Measurements from ENCODE around the gene SH2D3C. TPM values are rescaled to one million over a fixed set of nuclear protein-coding genes. Genes with fewer than 3 reads are reported as not detected.

The SH2D3C gene
- polyA plus RNA-seq, 4 donors = 0.67 to 12.6 (median 4.4) TPM

DNA sequence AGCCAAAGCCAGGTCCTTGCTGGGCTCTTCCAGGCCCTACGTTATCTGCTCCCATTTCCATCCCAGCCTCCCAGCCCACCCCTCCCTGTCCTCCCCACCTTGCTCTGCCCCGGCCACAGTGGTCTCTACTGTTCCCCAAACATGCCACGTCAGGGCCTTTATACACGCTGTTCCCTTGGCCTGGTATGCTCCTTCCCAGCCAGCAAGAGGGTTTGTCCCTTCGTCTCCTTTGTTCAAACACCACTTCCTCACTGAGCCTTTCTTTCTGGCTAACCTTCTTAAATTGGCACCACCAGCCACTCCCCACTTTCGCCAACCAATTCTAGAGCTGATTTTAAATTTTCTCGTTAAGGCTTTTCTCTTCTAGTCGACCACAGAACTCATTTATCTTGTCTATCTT lies 9.8 kb downstream of the SH2D3C start:
- peak overlapping the region in 2 of 3 donors; percentile 36 to 71 for H3K27ac ChIP-seq (ENCODE audit: low read depth in 1 of 3, low read length in 2 of 3)

DNA sequence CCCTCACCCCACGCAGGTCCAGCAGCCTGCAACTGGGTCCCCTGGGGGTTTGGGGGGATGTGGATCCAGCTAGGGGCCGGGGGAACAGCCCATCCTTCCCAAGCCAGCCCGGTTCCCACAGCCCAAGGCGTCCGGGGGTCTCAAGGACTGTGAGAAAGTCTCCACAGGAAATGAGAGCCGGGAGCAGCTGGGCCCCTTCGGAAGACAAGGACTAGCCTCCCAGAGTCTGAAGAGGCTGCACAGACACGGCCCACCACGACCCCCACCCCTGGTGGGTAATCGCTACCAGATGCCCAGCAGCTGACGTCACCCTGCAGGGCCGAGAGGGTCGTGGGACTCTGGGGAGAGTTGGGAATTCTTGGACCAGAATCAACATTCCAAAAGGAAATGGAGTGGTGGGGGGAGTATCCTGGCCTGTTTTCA lies 10.5 kb downstream of the SH2D3C start:
- peaks cover 0 to 16% (median 2%) of the 10 kb centered on the region in 3 donors for H3K4me1 ChIP-seq (ENCODE audit: control insufficient read depth in 3 of 3, insufficient read depth in 2 of 3, low read depth in 1 of 3, low read length in 2 of 3)
- no peaks in the 10 kb centered on the region for H3K36me3 ChIP-seq (ENCODE audit: control insufficient read depth in 3 of 3, insufficient read depth in 2 of 3, low read depth in 1 of 3, low read length in 3 of 3)
- DNase-seq = no peak
- FAIRE-seq = no peak
- peak overlapping the region; percentile 13 to 71 (median 36) for H3K27ac ChIP-seq (ENCODE audit: low read depth in 1 of 3, low read length in 2 of 3)
- H3K4me3 ChIP-seq (ENCODE audit: low read depth in 1 of 3, low read length in 3 of 3) = no peak overlapping the region
- H3K27me3 ChIP-seq (ENCODE audit: control insufficient read depth in 3 of 3, insufficient read depth in 3 of 3, low read length in 3 of 3) = peaks cover 0 to 29% (median 0%) of the 10 kb centered on the region in 3 donors
- no peaks in the 10 kb centered on the region for H3K9me3 ChIP-seq (ENCODE audit: control insufficient read depth in 2 of 2, insufficient read depth in 1 of 2, low read depth in 1 of 2, low read length in 1 of 2)
- 47 to 56% (median 55%) methylated on average over 13 of the region's 13 CpGs for WGBS, 3 donors

More for the DNA sequence above, 9.8 kb downstream of the SH2D3C start:
- peaks cover 0 to 16% (median 2%) of the 10 kb centered on the region in 3 donors for H3K4me1 ChIP-seq (ENCODE audit: control insufficient read depth in 3 of 3, insufficient read depth in 2 of 3, low read depth in 1 of 3, low read length in 2 of 3)
- H3K9me3 ChIP-seq (ENCODE audit: control insufficient read depth in 2 of 2, insufficient read depth in 1 of 2, low read depth in 1 of 2, low read length in 1 of 2) = no peaks in the 10 kb centered on the region
- 72 to 80% (median 73%) methylated on average over 8 of the region's 8 CpGs for WGBS, 3 donors
- DNase-seq = no peak
- peaks cover 0 to 27% (median 0%) of the 10 kb centered on the region in 3 donors for H3K27me3 ChIP-seq (ENCODE audit: control insufficient read depth in 3 of 3, insufficient read depth in 3 of 3, low read length in 3 of 3)
- no peak overlapping the region for H3K4me3 ChIP-seq (ENCODE audit: low read depth in 1 of 3, low read length in 3 of 3)
- FAIRE-seq = no peak
- no peaks in the 10 kb centered on the region for H3K36me3 ChIP-seq (ENCODE audit: control insufficient read depth in 3 of 3, insufficient read depth in 2 of 3, low read depth in 1 of 3, low read length in 3 of 3)

DNA sequence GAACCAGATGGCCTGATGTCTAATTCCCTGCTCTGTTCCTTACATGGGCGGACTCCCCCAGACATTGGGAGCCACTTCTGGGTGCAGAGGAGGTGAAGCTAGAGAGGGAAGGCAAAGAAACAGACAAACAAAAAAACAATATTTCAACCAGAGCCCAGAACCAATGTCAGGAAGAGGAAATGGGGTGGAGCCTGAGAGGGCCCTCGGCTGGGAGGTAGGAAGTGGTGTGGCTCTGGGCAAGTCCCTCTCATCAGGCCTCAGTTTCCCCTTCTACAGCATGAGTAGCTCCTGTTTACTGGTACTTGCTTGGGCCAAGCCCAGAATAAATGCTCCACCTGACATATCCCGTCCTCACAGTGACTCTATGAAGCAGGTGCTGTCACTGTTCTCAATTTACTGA lies 11.1 kb downstream of the SH2D3C start:
- H3K36me3 ChIP-seq (ENCODE audit: control insufficient read depth in 3 of 3, insufficient read depth in 2 of 3, low read depth in 1 of 3, low read length in 3 of 3) = no peaks in the 10 kb centered on the region
- FAIRE-seq (no peak), DNase-seq (no peak)
- peak overlapping the region in 2 of 3 donors; percentile 1 to 71 for H3K27ac ChIP-seq (ENCODE audit: low read depth in 1 of 3, low read length in 2 of 3)
- peaks cover 0 to 34% (median 0%) of the 10 kb centered on the region in 3 donors for H3K27me3 ChIP-seq (ENCODE audit: control insufficient read depth in 3 of 3, insufficient read depth in 3 of 3, low read length in 3 of 3)
- no peaks in the 10 kb centered on the region for H3K9me3 ChIP-seq (ENCODE audit: control insufficient read depth in 2 of 2, insufficient read depth in 1 of 2, low read depth in 1 of 2, low read length in 1 of 2)
- peaks cover 0 to 16% (median 2%) of the 10 kb centered on the region in 3 donors for H3K4me1 ChIP-seq (ENCODE audit: control insufficient read depth in 3 of 3, insufficient read depth in 2 of 3, low read depth in 1 of 3, low read length in 2 of 3)
- H3K4me3 ChIP-seq (ENCODE audit: low read depth in 1 of 3, low read length in 3 of 3) = no peak overlapping the region
- 51 to 64% (median 58%) methylated on average over 3 of the region's 3 CpGs for WGBS, 3 donors

DNA sequence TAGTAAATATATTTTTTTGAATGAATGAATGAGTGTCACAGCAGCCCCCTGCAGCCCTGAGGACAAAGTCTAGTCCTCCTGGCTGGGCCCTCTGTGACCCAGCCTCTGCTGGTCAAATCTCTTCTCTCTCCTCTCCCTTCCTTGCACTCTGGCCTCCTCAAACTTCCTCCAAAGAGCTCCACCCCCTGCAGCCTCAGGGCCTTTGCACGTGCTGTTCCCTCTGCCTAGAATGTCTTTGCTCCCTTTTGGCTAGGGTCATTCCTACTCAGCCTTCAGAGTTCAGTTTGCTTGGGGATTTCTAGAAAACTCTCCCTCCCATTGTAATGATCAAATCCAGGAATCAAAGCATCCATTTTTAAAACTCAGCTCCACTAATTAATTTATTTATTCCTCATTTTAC lies 13.0 kb downstream of the SH2D3C start:
- H3K27me3 ChIP-seq (ENCODE audit: control insufficient read depth in 3 of 3, insufficient read depth in 3 of 3, low read length in 3 of 3) = peaks cover 0 to 45% (median 0%) of the 10 kb centered on the region in 3 donors
- FAIRE-seq = no peak
- H3K36me3 ChIP-seq (ENCODE audit: control insufficient read depth in 3 of 3, insufficient read depth in 2 of 3, low read depth in 1 of 3, low read length in 3 of 3) = peaks cover 0 to 2% (median 0%) of the 10 kb centered on the region in 3 donors
- H3K4me3 ChIP-seq (ENCODE audit: low read depth in 1 of 3, low read length in 3 of 3) = no peak overlapping the region
- peak overlapping the region in 1 of 3 donors; percentile 18 for H3K27ac ChIP-seq (ENCODE audit: low read depth in 1 of 3, low read length in 2 of 3)
- 75 to 88% (median 82%) methylated on average over 1 of the region's 1 CpG for WGBS, 3 donors
- no peaks in the 10 kb centered on the region for H3K9me3 ChIP-seq (ENCODE audit: control insufficient read depth in 2 of 2, insufficient read depth in 1 of 2, low read depth in 1 of 2, low read length in 1 of 2)
- peaks cover 0 to 4% (median 0%) of the 10 kb centered on the region in 3 donors for H3K4me1 ChIP-seq (ENCODE audit: control insufficient read depth in 3 of 3, insufficient read depth in 2 of 3, low read depth in 1 of 3, low read length in 2 of 3)
- no peak for DNase-seq

DNA sequence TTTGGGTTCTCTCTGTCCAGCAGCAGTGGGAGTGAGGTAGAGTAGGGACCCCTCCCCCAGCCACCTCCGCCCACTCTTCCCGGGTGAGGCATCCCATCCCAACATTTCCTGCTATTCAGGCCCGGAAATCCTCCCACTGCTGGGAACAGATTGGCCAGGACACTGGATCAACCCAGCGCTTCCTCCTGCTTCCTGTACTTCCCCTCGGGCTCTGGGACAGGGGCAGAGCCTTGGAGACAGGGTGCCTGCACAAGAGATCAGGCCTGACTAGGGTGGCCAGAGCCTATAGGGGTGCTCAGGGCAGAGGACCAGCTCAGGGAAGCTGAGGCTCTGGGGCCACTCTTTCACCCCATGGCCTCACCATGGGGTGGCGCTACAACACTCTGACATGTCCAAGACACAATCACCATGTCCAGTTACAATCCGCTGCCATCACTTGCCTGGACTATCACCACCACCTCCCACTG lies 14.5 kb downstream of the SH2D3C start:
- peak overlapping the region in 1 of 3 donors; percentile 41 for H3K27ac ChIP-seq (ENCODE audit: low read depth in 1 of 3, low read length in 2 of 3)
- no peak for FAIRE-seq
- DNase-seq = peak in 1 of 2 donors; percentile 43

DNA sequence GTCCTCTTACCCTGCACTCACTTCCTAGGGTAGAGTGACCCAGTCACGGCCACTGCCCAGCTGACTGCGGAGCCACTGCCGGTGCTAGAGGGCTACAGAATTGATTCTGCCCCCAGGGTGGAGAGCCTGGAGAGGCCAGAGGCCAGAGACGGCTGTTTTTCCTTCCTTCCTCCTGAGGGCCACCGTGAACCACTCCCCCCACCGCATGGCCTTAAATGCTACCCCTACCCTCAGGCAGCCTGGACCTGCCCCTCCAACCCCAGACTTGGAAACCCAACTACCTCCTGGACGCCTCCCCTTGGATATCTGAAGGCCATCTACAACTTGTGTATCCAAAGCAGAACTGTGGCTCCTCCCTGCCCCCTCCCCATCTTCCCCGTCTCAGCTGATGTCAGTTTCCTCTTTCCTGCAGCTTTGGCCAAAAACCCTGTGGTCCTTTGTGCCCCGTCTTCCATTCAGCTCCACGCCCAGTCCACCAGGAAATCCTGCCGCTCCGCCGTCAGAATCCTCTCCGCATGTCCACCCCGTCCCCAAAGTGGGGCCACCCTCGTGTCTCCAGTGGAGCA lies 16.3 kb downstream of the SH2D3C start:
- Histone ChIP-seq H3K27me3 (ENCODE audit: control insufficient read depth in 3 of 3, insufficient read depth in 3 of 3, low read length in 3 of 3) (peaks cover 0 to 37% (median 0%) of the 10 kb centered on the region in 3 donors), H3K9me3 (ENCODE audit: control insufficient read depth in 2 of 2, insufficient read depth in 1 of 2, low read depth in 1 of 2, low read length in 1 of 2) (no peaks in the 10 kb centered on the region), H3K36me3 (ENCODE audit: control insufficient read depth in 3 of 3, insufficient read depth in 2 of 3, low read depth in 1 of 3, low read length in 3 of 3) (peaks cover 0 to 2% (median 0%) of the 10 kb centered on the region in 3 donors), H3K27ac (ENCODE audit: low read depth in 1 of 3, low read length in 2 of 3) (peak overlapping the region in 1 of 3 donors; percentile 49), H3K4me1 (ENCODE audit: control insufficient read depth in 3 of 3, insufficient read depth in 2 of 3, low read depth in 1 of 3, low read length in 2 of 3) (no peaks in the 10 kb centered on the region), H3K4me3 (ENCODE audit: low read depth in 1 of 3, low read length in 3 of 3) (no peak overlapping the region)
- FAIRE-seq = no peak
- 41 to 56% (median 43%) methylated on average over 16 of the region's 16 CpGs for WGBS, 3 donors
- DNase-seq = no peak

More for the DNA sequence above, 14.5 kb downstream of the SH2D3C start:
- Histone ChIP-seq H3K9me3 (ENCODE audit: control insufficient read depth in 2 of 2, insufficient read depth in 1 of 2, low read depth in 1 of 2, low read length in 1 of 2) (no peaks in the 10 kb centered on the region), H3K4me3 (ENCODE audit: low read depth in 1 of 3, low read length in 3 of 3) (no peak overlapping the region), H3K36me3 (ENCODE audit: control insufficient read depth in 3 of 3, insufficient read depth in 2 of 3, low read depth in 1 of 3, low read length in 3 of 3) (peaks cover 0 to 2% (median 0%) of the 10 kb centered on the region in 3 donors), H3K4me1 (ENCODE audit: control insufficient read depth in 3 of 3, insufficient read depth in 2 of 3, low read depth in 1 of 3, low read length in 2 of 3) (peaks cover 0 to 2% (median 0%) of the 10 kb centered on the region in 3 donors), H3K27me3 (ENCODE audit: control insufficient read depth in 3 of 3, insufficient read depth in 3 of 3, low read length in 3 of 3) (peaks cover 0 to 39% (median 0%) of the 10 kb centered on the region in 3 donors)
- WGBS, 3 donors = 36 to 55% (median 45%) methylated on average over 7 of the region's 7 CpGs

DNA sequence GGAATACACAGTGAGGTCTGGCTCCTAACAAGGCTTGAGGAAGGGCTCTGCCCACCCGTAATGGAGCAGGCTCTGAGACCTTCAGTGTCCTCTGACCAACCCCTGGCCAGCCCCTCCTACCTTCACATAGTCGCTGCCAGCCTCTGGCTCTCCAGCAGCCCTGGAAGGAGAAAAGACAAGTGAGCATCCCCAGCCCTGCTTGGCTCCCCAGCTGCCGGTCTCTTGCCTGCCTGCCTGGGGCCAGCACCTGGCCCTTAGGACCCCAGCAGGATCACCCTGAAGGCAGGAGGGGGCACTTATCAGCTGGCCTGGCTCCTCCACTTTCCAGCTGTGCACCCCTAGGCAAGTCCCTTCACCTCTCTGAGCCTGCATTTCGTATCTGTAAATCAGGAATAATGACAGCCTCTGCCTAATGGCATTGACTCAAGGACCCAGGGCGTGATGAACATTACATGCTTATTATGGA lies 16.9 kb downstream of the SH2D3C start:
- FAIRE-seq = no peak
- H3K27ac ChIP-seq (ENCODE audit: low read depth in 1 of 3, low read length in 2 of 3) = peak overlapping the region in 1 of 3 donors; percentile 36
- no peaks in the 10 kb centered on the region for H3K4me1 ChIP-seq (ENCODE audit: control insufficient read depth in 3 of 3, insufficient read depth in 2 of 3, low read depth in 1 of 3, low read length in 2 of 3)
- H3K4me3 ChIP-seq (ENCODE audit: low read depth in 1 of 3, low read length in 3 of 3) = no peak overlapping the region
- peaks cover 0 to 2% (median 0%) of the 10 kb centered on the region in 3 donors for H3K36me3 ChIP-seq (ENCODE audit: control insufficient read depth in 3 of 3, insufficient read depth in 2 of 3, low read depth in 1 of 3, low read length in 3 of 3)
- no peaks in the 10 kb centered on the region for H3K9me3 ChIP-seq (ENCODE audit: control insufficient read depth in 2 of 2, insufficient read depth in 1 of 2, low read depth in 1 of 2, low read length in 1 of 2)
- DNase-seq = no peak
- H3K27me3 ChIP-seq (ENCODE audit: control insufficient read depth in 3 of 3, insufficient read depth in 3 of 3, low read length in 3 of 3) = peaks cover 0 to 35% (median 0%) of the 10 kb centered on the region in 3 donors
- WGBS, 3 donors = 30 to 59% (median 50%) methylated on average over 5 of the region's 5 CpGs

DNA sequence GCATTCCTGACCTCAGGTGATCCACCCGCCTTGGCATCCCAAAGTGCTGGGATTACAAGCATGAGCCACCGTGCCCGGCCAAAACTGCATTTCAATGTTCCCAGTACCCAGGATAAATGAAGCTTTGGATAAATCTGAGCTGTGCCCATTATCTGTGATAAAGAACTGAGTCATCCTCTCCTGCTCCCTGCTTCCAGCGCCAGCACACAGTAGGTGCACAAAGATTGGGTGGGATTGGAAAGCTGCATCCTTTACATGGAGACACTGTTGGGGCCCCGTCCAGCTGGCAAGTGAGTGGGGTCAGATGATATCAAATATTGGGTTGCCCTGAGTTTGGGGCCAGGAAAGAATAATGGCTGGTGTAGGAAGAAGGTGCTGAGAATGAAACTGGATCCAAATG lies 17.4 kb downstream of the SH2D3C start:
- DNase-seq (no peak), FAIRE-seq (no peak)
- no peaks in the 10 kb centered on the region for H3K9me3 ChIP-seq (ENCODE audit: control insufficient read depth in 2 of 2, insufficient read depth in 1 of 2, low read depth in 1 of 2, low read length in 1 of 2)
- H3K36me3 ChIP-seq (ENCODE audit: control insufficient read depth in 3 of 3, insufficient read depth in 2 of 3, low read depth in 1 of 3, low read length in 3 of 3) = peaks cover 0 to 2% (median 0%) of the 10 kb centered on the region in 3 donors
- H3K4me3 ChIP-seq (ENCODE audit: low read depth in 1 of 3, low read length in 3 of 3) = no peak overlapping the region
- no peaks in the 10 kb centered on the region for H3K4me1 ChIP-seq (ENCODE audit: control insufficient read depth in 3 of 3, insufficient read depth in 2 of 3, low read depth in 1 of 3, low read length in 2 of 3)
- H3K27ac ChIP-seq (ENCODE audit: low read depth in 1 of 3, low read length in 2 of 3) = no peak overlapping the region
- WGBS, 3 donors = 78 to 88% (median 78%) methylated on average over 5 of the region's 5 CpGs
- peaks cover 0 to 38% (median 0%) of the 10 kb centered on the region in 3 donors for H3K27me3 ChIP-seq (ENCODE audit: control insufficient read depth in 3 of 3, insufficient read depth in 3 of 3, low read length in 3 of 3)
